RWPE2 (cell line): ENCODE measurements around the gene CIRBP.

ENCODE experiments used
- ATAC-seq: fragments of 200-7000 bp; cut with Tn5 transposase; 3 replicates; pipeline ENCODE4 v1.9.1; 2021; ENCODE audit warnings: low read depth
- DNase-seq: peaks from one replicate; pipeline ENCODE4 v3.0.0-alpha.2; 2020; ENCODE audit warnings: low spot score
- H3K27ac ChIP-seq: fragments of 450-650 bp; 2 replicates; pipeline ENCODE4 v1.5.1; 2017; ENCODE audit warnings: mild to moderate bottlenecking; ENCODE audit not compliant: poor library complexity, severe bottlenecking
- H3K27me3 ChIP-seq: fragments of 250-450 bp; sonication (Bioruptor Pico); 2 replicates; pipeline ENCODE4 v1.5.1; 2021; ENCODE audit warnings: mild to moderate bottlenecking, moderate library complexity; ENCODE audit not compliant: insufficient read depth, poor library complexity, severe bottlenecking
- H3K36me3 ChIP-seq: fragments of 250-450 bp; sonication (Bioruptor Pico); 2 replicates; pipeline ENCODE4 v1.5.1; 2020; ENCODE audit warnings: low read depth, mild to moderate bottlenecking, moderate library complexity
- H3K4me1 ChIP-seq: fragments of 250-450 bp; sonication (Bioruptor Pico); 2 replicates; pipeline ENCODE4 v1.5.1; 2021; ENCODE audit warnings: mild to moderate bottlenecking, moderate library complexity; ENCODE audit not compliant: insufficient read depth, poor library complexity, severe bottlenecking
- H3K4me3 ChIP-seq: fragments of 250-450 bp; sonication (Bioruptor Pico); 2 replicates; pipeline ENCODE4 v1.5.1; 2021; ENCODE audit warnings: mild to moderate bottlenecking, moderate library complexity; ENCODE audit not compliant: severe bottlenecking
- H3K9me3 ChIP-seq: fragments of 250-450 bp; sonication (Bioruptor Pico); 2 replicates; pipeline ENCODE4 v1.5.1; 2021; ENCODE audit warnings: mild to moderate bottlenecking, moderate library complexity; ENCODE audit not compliant: severe bottlenecking
- CTCF ChIP-seq: fragments of 450-650 bp; IDR thresholded peaks from one replicate; pipeline ENCODE4 v1.5.1; 2017; ENCODE audit warnings: mild to moderate bottlenecking, moderate library complexity; ENCODE audit not compliant: poor library complexity, severe bottlenecking

The CIRBP gene

DNA sequence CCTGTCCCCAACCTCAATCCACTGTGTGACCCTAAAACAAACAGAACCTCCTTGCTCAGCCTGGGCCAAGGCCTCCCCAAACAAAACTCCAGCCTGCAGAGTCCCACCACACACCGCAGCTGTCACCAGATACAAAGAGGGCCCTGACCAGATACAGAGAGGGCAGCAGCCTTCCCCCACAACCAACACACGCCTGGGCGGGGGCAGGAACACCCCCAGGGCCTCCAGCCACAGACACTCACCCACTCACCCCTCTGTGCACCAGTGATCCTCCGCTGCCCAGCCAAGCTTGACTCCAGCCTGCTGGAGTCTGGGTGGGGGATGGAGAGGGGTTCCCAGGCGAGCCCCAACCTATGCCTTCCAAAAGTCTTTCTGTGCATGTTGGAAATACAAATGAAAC lies 5.9 kb upstream of the CIRBP start:
- H3K9me3 ChIP-seq, result no peaks in the 10 kb centered on the region
- DNase-seq (no peak), ATAC-seq (no peak)
- H3K4me3 ChIP-seq, result no peak overlapping the region
- H3K27me3 ChIP-seq, result no peaks in the 10 kb centered on the region
- H3K4me1 ChIP-seq, result peaks cover 29% of the 10 kb centered on the region
- TF ChIP-seq CTCF, result no peak
- H3K36me3 ChIP-seq, result peaks cover 3% of the 10 kb centered on the region; the same call in 1 of the 2 replicates
- H3K27ac ChIP-seq, result peak overlapping the region; percentile 97

- Histone ChIP-seq H3K27ac (peak overlapping the region; percentile 97), H3K9me3 (no peaks in the 10 kb centered on the region), H3K27me3 (no peaks in the 10 kb centered on the region), H3K36me3 (peaks cover 1% of the 10 kb centered on the region), H3K4me1 (peaks cover 13% of the 10 kb centered on the region), H3K4me3 (no peak overlapping the region)
- DNase-seq (no peak), ATAC-seq (peak; percentile 17; the same call in 1 of the 3 replicates)
- TF ChIP-seq CTCF, result no peak
Measured at GRCh38 chr19:1264801-1265614, 4.1 kb upstream of the CIRBP start.

DNA sequence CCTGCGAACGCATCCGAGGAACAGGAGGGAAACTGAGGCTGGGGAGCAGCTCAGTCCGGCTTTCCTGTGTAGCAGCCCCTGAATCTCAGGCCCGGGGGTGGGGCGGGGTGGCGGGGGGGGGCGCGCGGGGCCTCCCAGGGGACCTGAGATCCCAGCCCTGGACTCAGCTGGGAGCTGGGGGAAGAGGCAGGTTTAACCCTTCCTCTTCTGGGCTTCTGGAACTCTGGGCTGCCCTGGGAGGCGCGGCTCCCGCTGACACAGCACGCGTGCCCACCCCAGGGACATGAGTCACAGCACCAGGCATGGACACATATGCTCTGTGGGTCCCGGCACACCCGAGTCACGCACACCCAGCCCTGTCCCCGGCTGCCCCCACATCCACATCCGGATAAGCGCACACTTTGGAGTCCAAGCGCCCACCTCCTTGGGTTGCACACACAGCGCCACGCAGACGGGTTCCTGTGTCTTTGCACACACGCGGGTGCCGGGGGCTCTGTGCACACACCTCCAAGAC lies 3.5 kb upstream of the CIRBP start:
- ATAC-seq (peak; percentile 3), DNase-seq (no peak)
- H3K4me1 ChIP-seq, result peaks cover 7% of the 10 kb centered on the region
- H3K9me3 ChIP-seq, result no peaks in the 10 kb centered on the region
- H3K27ac ChIP-seq, result peak overlapping the region; percentile 97
- H3K36me3 ChIP-seq, result peaks cover 8% of the 10 kb centered on the region
- no peak for TF ChIP-seq CTCF
- peak overlapping the region; percentile 33 for H3K4me3 ChIP-seq
- H3K27me3 ChIP-seq, result no peaks in the 10 kb centered on the region

- no peaks in the 10 kb centered on the region for H3K27me3 ChIP-seq
- DNase-seq, result no peak
- H3K9me3 ChIP-seq, result no peaks in the 10 kb centered on the region
- H3K27ac ChIP-seq, result peak overlapping the region; percentile 97
- H3K4me3 ChIP-seq, result peak overlapping the region; percentile 33
- peaks cover 7% of the 10 kb centered on the region for H3K4me1 ChIP-seq
- ATAC-seq, result peak; percentile 26
- H3K36me3 ChIP-seq, result peaks cover 14% of the 10 kb centered on the region
- TF ChIP-seq CTCF, result no peak
Measured at GRCh38 chr19:1266129-1266915, 2.8 kb upstream of the CIRBP start.
